GM23338 (cell line): ENCODE results near the gene YBEY. TPM values are rescaled to one million over a fixed set of nuclear protein-coding genes. Genes with fewer than 3 reads are reported as not detected.

Experiments
- CREB1 ChIP-seq: fragments of 250-450 bp; sonication (Bioruptor Pico); IDR thresholded peaks from 2 replicates; pipeline ENCODE4 v1.5.0; 2020; ENCODE audit warnings: low read depth, mild to moderate bottlenecking, moderate library complexity
- CTCF ChIP-seq, 2 experiments: fragments of 200-600 bp in 1 of 2; sonication (generic) in 1 of 2; conservative IDR thresholded peaks; 2 replicates each; pipeline versions ENCODE4 v1.5.1 to v1.6.1; 2016 to 2017; ENCODE audit warnings: antibody characterized with exemption in 2 of 2, low read depth in 2 of 2, mild to moderate bottlenecking in 2 of 2, moderate library complexity in 1 of 2
- ETS1 ChIP-seq: IDR thresholded peaks from 2 replicates; pipeline ENCODE4 v1.6.1; 2016; ENCODE audit warnings: antibody characterized with exemption
- EZH2 ChIP-seq: fragments of 200-600 bp; sonication (generic); IDR thresholded peaks from one replicate; pipeline ENCODE4 v1.8.0; 2017; ENCODE audit warnings: antibody characterized with exemption, mild to moderate bottlenecking, low read depth; ENCODE audit not compliant: unreplicated experiment
- EZH2phosphoT487 ChIP-seq: fragments of 200-600 bp; sonication (generic); IDR thresholded peaks from one replicate; pipeline ENCODE4 v1.8.1; 2018; ENCODE audit warnings: antibody characterized with exemption; ENCODE audit not compliant: unreplicated experiment
- JUNB ChIP-seq: IDR thresholded peaks from one replicate; pipeline ENCODE4 v1.6.1; 2016; ENCODE audit warnings: antibody characterized with exemption; ENCODE audit not compliant: unreplicated experiment
- NANOG ChIP-seq: IDR thresholded peaks from 2 replicates; pipeline ENCODE4 v1.6.1; 2016; ENCODE audit warnings: antibody characterized with exemption, borderline replicate concordance
- STAT1 ChIP-seq: IDR thresholded peaks from one replicate; pipeline ENCODE4 v1.6.1; 2016; ENCODE audit warnings: antibody characterized with exemption; ENCODE audit not compliant: unreplicated experiment
- ZNF114 ChIP-seq: fragments of 250-450 bp; sonication (Bioruptor Pico); IDR thresholded peaks from 2 replicates; pipeline ENCODE4 v1.5.0; 2020; ENCODE audit warnings: mild to moderate bottlenecking, moderate library complexity
- ZNF331 ChIP-seq: fragments of 250-450 bp; sonication (Bioruptor Pico); IDR thresholded peaks from 2 replicates; pipeline ENCODE4 v1.5.0; 2020; ENCODE audit warnings: low read depth, mild to moderate bottlenecking, moderate library complexity
- ZNF462 ChIP-seq: fragments of 250-450 bp; sonication (Bioruptor Pico); IDR thresholded peaks from 2 replicates; pipeline ENCODE4 v1.5.0; 2020; ENCODE audit warnings: mild to moderate bottlenecking, moderate library complexity
- polyA plus RNA-seq: library from polyadenylated mRNA; unstranded; fragments of >200 nt; fragmentation: Nextera tagmentation; extraction: Ambion mirVana; gene quantifications from 2 replicates; pipeline ENCODE4 v1.2.1, GENCODE V29; 2016
- total RNA-seq: library from RNA; depleted of rRNA; stranded (reverse); fragments of >200 nt; shearing (Covaris generic); gene quantifications from 2 replicates; pipeline ENCODE4 v1.2.3, GENCODE V29; 2014

YBEY gene
- total and polyA plus RNA-seq, 2 experiments from 2014 or later, result 28.1 to 31.8 TPM

- TF ChIP-seq ZNF462, result no peak
- TF ChIP-seq JUNB, result no peak
- no peak for TF ChIP-seq ETS1
- no peak for TF ChIP-seq CREB1
- no peak for TF ChIP-seq ZNF114 (CRISPR knock-in tag)
- no peak for TF ChIP-seq STAT1
- TF ChIP-seq EZH2, result no peak
- no peak for TF ChIP-seq NANOG
- TF ChIP-seq EZH2phosphoT487, result no peak
- no peak for TF ChIP-seq CTCF (conservative IDR thresholded peaks at IDR 0.05; ENCODE audit: low read depth in 2 of 2)
- TF ChIP-seq ZNF331 (CRISPR knock-in tag), result no peak
Measured at GRCh38 chr21:46345861-46346260, 59.7 kb downstream of the YBEY start (continued).
